ENCODE measurements around the gene ST3GAL4.

GRCh38 chr11:126434950-126435335 is 79.5 kb downstream of the ST3GAL4 start:
- no peak for TF ChIP-seq NR3C1 (IDR thresholded peaks at IDR 0.05)
- TF ChIP-seq NPAS2 (CRISPR knock-in tag; IDR thresholded peaks at IDR 0.05; ENCODE audit: borderline replicate concordance), result no peak
- TF ChIP-seq USF2 (IDR thresholded peaks at IDR 0.05), result no peak
- TF ChIP-seq CTCF (IDR thresholded peaks at IDR 0.05), result no peak
- no peak for TF ChIP-seq CHD4 (IDR thresholded peaks at IDR 0.05; ENCODE audit: borderline replicate concordance)

All from A549 (cell line).